ENCODE results near the gene TFEB. TPM values are rescaled to one million over a fixed set of nuclear protein-coding genes. Genes with fewer than 3 reads are reported as not detected.
A peak's percentile ranks its signal among the peaks of the same experiment; 100 is the strongest.

Gene TFEB
- total RNA-seq, 1 donor from 2014 or later = 18.6 TPM

DNA sequence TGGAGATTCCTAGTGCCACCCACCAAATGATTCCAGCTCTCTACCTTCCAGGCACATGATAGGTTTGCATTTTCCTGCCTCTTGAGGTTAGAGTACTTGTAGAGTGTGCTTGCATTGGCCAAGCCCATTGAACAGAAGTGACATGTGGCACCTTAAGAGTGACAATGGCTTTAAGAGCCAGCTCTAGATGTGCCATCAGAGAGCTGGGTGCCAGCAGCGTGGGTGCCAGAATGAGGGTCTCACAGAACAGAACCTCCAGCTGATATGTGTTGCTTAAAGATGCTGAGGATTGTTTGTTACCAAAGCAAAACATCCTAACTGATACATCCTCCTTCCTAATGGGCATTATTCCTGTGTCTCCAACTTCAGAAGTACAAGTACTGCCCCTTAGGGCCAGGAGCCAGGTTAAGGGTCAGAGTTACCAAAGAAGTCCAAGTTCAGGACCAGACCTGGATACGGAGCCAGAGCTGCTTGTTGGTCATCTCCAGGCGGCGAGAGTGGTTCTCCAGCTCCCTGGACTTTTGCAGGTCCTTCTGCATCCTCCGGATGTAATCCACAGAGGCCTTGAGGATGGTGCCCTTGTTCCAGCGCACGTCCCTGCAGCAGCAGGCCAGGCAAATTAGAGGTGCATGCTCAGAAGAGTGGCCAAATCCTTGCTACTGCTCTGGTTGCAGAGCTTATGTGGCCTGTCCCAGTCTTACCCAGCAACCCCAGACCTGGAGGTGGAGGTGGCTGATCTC is 49.6 kb downstream of the TFEB start:
- H3K27ac ChIP-seq = no peak overlapping the region
- DNase-seq (ENCODE audit: low spot score in 2 of 2) = no peak
- no peak overlapping the region for H3K4me3 ChIP-seq
- TF ChIP-seq, protein P1, sequence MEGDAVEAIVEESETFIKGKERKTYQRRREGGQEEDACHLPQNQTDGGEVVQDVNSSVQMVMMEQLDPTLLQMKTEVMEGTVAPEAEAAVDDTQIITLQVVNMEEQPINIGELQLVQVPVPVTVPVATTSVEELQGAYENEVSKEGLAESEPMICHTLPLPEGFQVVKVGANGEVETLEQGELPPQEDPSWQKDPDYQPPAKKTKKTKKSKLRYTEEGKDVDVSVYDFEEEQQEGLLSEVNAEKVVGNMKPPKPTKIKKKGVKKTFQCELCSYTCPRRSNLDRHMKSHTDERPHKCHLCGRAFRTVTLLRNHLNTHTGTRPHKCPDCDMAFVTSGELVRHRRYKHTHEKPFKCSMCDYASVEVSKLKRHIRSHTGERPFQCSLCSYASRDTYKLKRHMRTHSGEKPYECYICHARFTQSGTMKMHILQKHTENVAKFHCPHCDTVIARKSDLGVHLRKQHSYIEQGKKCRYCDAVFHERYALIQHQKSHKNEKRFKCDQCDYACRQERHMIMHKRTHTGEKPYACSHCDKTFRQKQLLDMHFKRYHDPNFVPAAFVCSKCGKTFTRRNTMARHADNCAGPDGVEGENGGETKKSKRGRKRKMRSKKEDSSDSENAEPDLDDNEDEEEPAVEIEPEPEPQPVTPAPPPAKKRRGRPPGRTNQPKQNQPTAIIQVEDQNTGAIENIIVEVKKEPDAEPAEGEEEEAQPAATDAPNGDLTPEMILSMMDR (IDR thresholded peaks at IDR 0.05) = no peak
- intact Hi-C loops (cut with DNase I) = no loop called here
- H3K4me1 ChIP-seq = peaks cover 5 to 14% of the 10 kb centered on the region in 2 donors
- H3K36me3 ChIP-seq = peaks cover 40 to 61% of the 10 kb centered on the region in 2 donors
- no peaks in the 10 kb centered on the region for H3K27me3 ChIP-seq
- H3K9me3 ChIP-seq = no peaks in the 10 kb centered on the region

DNA sequence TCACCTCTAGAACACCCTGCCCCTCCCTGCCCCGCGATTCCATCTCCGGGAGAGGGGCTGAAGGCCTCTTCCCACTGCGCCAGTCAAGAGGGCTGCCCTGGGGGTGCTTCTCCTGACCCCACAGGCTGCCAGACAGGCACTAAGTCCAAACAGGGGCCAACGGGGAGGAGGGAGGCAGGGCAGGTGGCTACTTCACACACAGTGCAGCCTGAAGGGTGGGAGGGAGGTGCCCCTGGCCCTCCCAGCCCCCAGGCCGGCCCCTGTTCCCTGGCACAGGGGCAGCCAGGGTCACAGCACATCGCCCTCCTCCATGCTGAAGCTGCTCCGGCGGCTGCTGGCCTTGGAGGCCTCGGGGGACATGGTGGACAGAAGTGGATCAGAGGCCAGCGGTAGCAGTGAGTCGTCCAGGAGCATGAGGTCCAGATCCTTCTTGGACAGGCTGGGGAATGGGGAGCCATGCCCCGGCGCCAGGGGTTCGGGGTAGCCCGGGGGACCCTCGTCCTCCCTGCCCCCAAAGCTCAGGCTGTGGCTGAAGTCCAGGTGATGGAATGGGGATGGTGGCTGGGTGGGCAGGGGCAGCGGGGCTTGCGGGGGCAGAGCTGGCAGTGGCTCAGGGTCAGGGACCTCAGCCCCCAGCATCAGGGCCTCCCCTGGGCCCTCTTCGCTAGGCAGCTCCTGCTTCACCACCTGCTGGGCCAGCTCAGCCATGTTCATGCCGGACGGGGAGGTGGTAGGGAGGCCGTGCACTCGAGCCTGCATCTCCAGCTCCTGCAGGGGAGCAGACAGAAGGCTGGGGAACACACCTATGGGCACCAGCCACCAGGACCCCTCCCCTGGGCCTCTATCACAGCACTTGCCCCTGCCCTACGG is 50.9 kb downstream of the TFEB start:
- peaks cover 5 to 14% of the 10 kb centered on the region in 2 donors for H3K4me1 ChIP-seq
- no peak for DNase-seq (ENCODE audit: low spot score in 2 of 2)

DNA sequence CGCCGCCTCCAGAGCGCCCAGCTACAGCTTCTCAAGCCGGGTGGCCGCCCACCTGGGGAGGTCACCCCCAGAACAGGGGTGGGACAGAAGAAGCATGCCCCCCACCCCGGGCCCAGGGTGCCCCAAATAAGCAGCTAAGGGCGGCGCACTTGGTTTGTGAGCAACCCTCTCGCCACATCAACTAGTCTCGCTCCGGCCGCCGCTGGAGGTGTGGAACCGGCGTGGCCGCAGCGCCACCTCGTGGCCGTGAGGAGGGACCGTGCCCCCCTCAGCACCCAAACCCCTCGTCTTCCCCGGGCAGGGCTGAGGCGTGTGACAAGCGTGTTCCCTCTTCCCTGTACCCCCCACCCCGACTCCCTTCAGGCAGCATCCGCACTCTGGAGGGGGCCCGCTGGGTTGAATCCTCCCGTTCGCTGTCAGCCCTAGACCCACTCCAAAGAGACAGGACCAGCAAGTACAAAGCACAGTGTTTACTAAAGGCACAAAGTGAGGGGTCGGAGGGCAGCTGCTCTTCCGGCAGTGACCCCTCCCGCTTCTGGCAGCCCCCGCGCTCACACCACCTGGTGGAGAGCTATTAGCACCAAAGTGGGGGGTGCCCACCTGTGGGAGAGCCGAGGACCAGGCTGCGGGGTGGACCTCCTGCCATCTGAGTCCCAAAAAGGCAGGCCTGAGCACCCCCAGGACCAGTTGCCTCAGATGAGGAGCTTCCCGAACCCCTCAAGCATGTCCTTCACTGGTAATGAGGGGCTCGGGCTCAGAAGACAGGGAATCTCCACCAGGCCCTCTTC is 51.7 kb downstream of the TFEB start:
- Histone ChIP-seq H3K36me3 (peaks cover 28 to 43% of the 10 kb centered on the region in 2 donors), H3K4me3 (peak overlapping the region; percentile 53 to 64), H3K9me3 (no peaks in the 10 kb centered on the region), H3K27me3 (no peaks in the 10 kb centered on the region), H3K4me1 (peaks cover 5 to 14% of the 10 kb centered on the region in 2 donors), H3K27ac (peak overlapping the region; percentile 33 to 52)
- intact Hi-C loops (cut with DNase I) = loop anchor here (1.0 to 5.0 kb wide), 3 partner anchors 80 to 256 kb away; no protein-coding TSS in a partner anchor
- TF ChIP-seq, protein P1 (IDR thresholded peaks at IDR 0.05) = peak; percentile 73 to 94 (median 92)
- peak in 1 of 2 donors; percentile 86 for DNase-seq (ENCODE audit: low spot score in 2 of 2)

More for the DNA sequence above, 50.9 kb downstream of the TFEB start:
- H3K36me3 ChIP-seq = peaks cover 28 to 51% of the 10 kb centered on the region in 2 donors
- no peaks in the 10 kb centered on the region for H3K27me3 ChIP-seq
- intact Hi-C loops (cut with DNase I) = loop anchor here (5.0 kb wide), 2 partner anchors 217 to 257 kb away; no protein-coding TSS in a partner anchor
- TF ChIP-seq, protein P1 (IDR thresholded peaks at IDR 0.05) = no peak
- H3K27ac ChIP-seq = no peak overlapping the region
- no peak overlapping the region for H3K4me3 ChIP-seq
- H3K9me3 ChIP-seq = no peaks in the 10 kb centered on the region

DNA sequence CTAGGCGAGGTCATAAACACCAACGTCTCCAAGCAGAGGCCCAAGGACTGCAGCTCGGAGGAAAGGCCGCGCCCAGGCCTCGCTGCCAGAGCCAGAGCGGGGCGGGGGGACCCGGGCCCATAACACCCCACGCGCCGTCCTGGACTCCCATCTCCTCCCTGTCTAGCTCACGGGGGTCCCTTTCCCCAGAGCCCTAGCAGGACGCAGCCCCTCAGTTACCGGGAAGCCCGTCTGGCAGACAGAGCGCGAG is 52.2 kb downstream of the TFEB start:
- intact Hi-C loops (cut with DNase I) = loop anchor here (1.0 to 5.0 kb wide), 3 partner anchors 80 to 256 kb away; no protein-coding TSS in a partner anchor
- Histone ChIP-seq H3K27ac (peak overlapping the region; percentile 33 to 52), H3K4me3 (peak overlapping the region; percentile 53 to 64), H3K9me3 (no peaks in the 10 kb centered on the region), H3K27me3 (no peaks in the 10 kb centered on the region), H3K36me3 (peaks cover 25 to 38% of the 10 kb centered on the region in 2 donors), H3K4me1 (peaks cover 5 to 14% of the 10 kb centered on the region in 2 donors)
- no peak for DNase-seq (ENCODE audit: low spot score in 2 of 2)
- TF ChIP-seq, protein P1 (IDR thresholded peaks at IDR 0.05) = no peak
